ENCODE data around the gene TSPAN4. TPM values are rescaled to one million over a fixed set of nuclear protein-coding genes. Genes with fewer than 3 reads are reported as not detected.

Gene TSPAN4
- total and polyA plus RNA-seq, 2 of the 13 experiments (the other 11 are each of a cell fraction or from before 2014, with no cell fraction given): 31.7 to 68.3 TPM

GRCh38 chr11:897253-898142 is 54.8 kb downstream of the TSPAN4 start:
- Histone ChIP-seq H3K79me2 (ENCODE audit: insufficient read depth, low read length) (no peaks in the 10 kb centered on the region), H3K27ac (ENCODE audit: extremely low read length, insufficient read depth, low read length) (no peak overlapping the region), H3K4me3 (replicated peaks in 1 of 3; ENCODE audit: insufficient read depth in 1 of 3, low read depth in 2 of 3, low read length in 3 of 3) (no peak overlapping the region), H4K20me1 (ENCODE audit: insufficient read depth, low read length) (no peaks in the 10 kb centered on the region), H3K27me3 (ENCODE audit: control insufficient read depth in 1 of 2, insufficient read depth in 2 of 2, low read length in 2 of 2) (no peaks in the 10 kb centered on the region), H3K36me3 (replicated peaks in 1 of 2; ENCODE audit: control insufficient read depth in 1 of 2, insufficient read depth in 2 of 2, low read length in 2 of 2) (peaks cover 11 to 42% of the 10 kb centered on the region in 2 experiments), H2AFZ (ENCODE audit: low read length) (no peak overlapping the region), H3K9ac (ENCODE audit: insufficient read depth, low read depth, low read length) (no peak overlapping the region), H3K4me1 (ENCODE audit: insufficient read depth, low read length) (no peaks in the 10 kb centered on the region), H3K4me2 (ENCODE audit: low read depth, low read length) (no peak overlapping the region), H3K9me3 (ENCODE audit: low read length) (no peaks in the 10 kb centered on the region)
- ATAC-seq: no peak
- CTCF ChIA-PET (ENCODE audit: low intra/inter-chr PET ratio, low total read pairs): interaction anchor here (1.1 to 1.5 kb wide), 2 partner anchors 62 to 154 kb away, joined by 4 to 6 read pairs; no protein-coding TSS in a partner anchor
- intact Hi-C loops (cut with micrococcal nuclease; ENCODE audit: unreplicated experiment) (loop anchor here (1.0 kb wide), 1 partner anchor 154 kb away; no protein-coding TSS in a partner anchor), in situ Hi-C loops (cut with HindIII; ENCODE audit: extremely low pct_ligation_motif_present, low pct_unique_long_range_greater_than_20kb) (no loop called here)
- POLR2A ChIA-PET: no interaction called here
- no peak for DNase-seq (ENCODE audit: low spot score)
- TF ChIP-seq PLSCR1 (CRISPR knock-in tag; IDR thresholded peaks at IDR 0.05; ENCODE audit: borderline replicate concordance): no peak
- no peak for TF ChIP-seq ZNF33A (CRISPR knock-in tag; IDR thresholded peaks at IDR 0.05; ENCODE audit: borderline replicate concordance)
- no peak for TF ChIP-seq KLF12 (CRISPR knock-in tag; IDR thresholded peaks at IDR 0.05; ENCODE audit: borderline replicate concordance)
- TF ChIP-seq ONECUT2 (CRISPR knock-in tag; IDR thresholded peaks at IDR 0.05): no peak
- TF ChIP-seq RBFOX2 (IDR thresholded peaks at IDR 0.05; ENCODE audit: low read depth, low read length): 0 out of 2 replicates have a peak, but pooled peaks have one; percentile 15
- TF ChIP-seq ZNF225 (CRISPR knock-in tag; IDR thresholded peaks at IDR 0.05): no peak
- TF ChIP-seq KAT2B (IDR thresholded peaks at IDR 0.05; ENCODE audit: borderline replicate concordance, low read depth, low read length): no peak
- FAIRE-seq: no peak
- 96% methylated on average over 6 of the region's 17 CpGs for WGBS (ENCODE audit: low lambda C conversion rate)
- no TSS peak for BruUV-seq (replicated peaks)
